Measurements from ENCODE around the gene MED22. TPM values are rescaled to one million over a fixed set of nuclear protein-coding genes. Genes with fewer than 3 reads are reported as not detected.

The MED22 gene
- polyA plus RNA-seq, 1 donor (not counting 4 experiments of a cell fraction or from before 2014, with no cell fraction given), result 15.9 TPM

DNA sequence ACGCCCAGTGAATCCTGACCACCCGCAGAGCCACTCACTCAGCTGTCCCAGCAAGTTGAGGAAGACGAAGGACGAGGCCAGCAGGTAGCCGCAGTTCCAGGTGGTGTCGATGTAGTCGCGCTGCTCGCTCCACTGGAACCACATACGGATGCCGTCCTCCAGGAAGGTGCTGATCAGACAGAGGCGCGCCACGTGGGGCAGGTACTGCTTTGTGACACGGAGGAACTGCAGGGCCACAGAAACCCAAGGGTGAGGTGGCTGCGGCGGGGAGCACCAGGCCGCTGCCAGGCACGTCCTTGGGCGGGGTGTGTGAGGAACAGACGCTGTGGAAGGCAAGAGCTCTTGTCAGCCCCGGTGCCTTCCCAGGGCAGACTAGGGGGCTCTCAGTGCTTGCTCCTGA lies 19.3 kb upstream of the MED22 start:
- H3K4me3 ChIP-seq (ENCODE audit: control insufficient read depth in 2 of 3, extremely low read depth in 1 of 3, insufficient read depth in 2 of 3, low read depth in 1 of 3, low read length in 3 of 3), result no peak overlapping the region
- dilution Hi-C loops (cut with MboI; ENCODE audit: extremely low pct_ligation_motif_present, low sequenced_read_pairs), result no loop called here
- no peaks in the 10 kb centered on the region for H3K27me3 ChIP-seq (ENCODE audit: control insufficient read depth, extremely low read depth, insufficient read depth, low read length)
- H3K4me1 ChIP-seq (ENCODE audit: control insufficient read depth, extremely low read depth, insufficient read depth, low read length), result peaks cover 75% of the 10 kb centered on the region
- H4K20me1 ChIP-seq (ENCODE audit: control insufficient read depth, extremely low read depth, insufficient read depth, low read length), result peaks cover 57% of the 10 kb centered on the region
- peaks cover 68% of the 10 kb centered on the region for H3K79me2 ChIP-seq (ENCODE audit: control insufficient read depth, insufficient read depth, low read length)
- no peak overlapping the region for H3K9ac ChIP-seq (ENCODE audit: control insufficient read depth, extremely low read depth, insufficient read depth, low read length)
- H3K27ac ChIP-seq (ENCODE audit: control insufficient read depth, insufficient read depth, low read length), result no peak overlapping the region
- no peak overlapping the region for H2AFZ ChIP-seq (ENCODE audit: control insufficient read depth, low read length)
- DNase-seq (ENCODE audit: low read depth, low spot score), result no peak
- H3K4me2 ChIP-seq (ENCODE audit: control insufficient read depth, extremely low read depth, insufficient read depth, low read depth, low read length), result no peak overlapping the region
- TF ChIP-seq EZH2 (IDR thresholded peaks at IDR 0.05; ENCODE audit: low read length), result no peak
- TF ChIP-seq, protein P1, sequence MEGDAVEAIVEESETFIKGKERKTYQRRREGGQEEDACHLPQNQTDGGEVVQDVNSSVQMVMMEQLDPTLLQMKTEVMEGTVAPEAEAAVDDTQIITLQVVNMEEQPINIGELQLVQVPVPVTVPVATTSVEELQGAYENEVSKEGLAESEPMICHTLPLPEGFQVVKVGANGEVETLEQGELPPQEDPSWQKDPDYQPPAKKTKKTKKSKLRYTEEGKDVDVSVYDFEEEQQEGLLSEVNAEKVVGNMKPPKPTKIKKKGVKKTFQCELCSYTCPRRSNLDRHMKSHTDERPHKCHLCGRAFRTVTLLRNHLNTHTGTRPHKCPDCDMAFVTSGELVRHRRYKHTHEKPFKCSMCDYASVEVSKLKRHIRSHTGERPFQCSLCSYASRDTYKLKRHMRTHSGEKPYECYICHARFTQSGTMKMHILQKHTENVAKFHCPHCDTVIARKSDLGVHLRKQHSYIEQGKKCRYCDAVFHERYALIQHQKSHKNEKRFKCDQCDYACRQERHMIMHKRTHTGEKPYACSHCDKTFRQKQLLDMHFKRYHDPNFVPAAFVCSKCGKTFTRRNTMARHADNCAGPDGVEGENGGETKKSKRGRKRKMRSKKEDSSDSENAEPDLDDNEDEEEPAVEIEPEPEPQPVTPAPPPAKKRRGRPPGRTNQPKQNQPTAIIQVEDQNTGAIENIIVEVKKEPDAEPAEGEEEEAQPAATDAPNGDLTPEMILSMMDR (optimal IDR thresholded peaks at IDR 0.05 in 1 of 3, IDR thresholded peaks at IDR 0.05 in 1 of 3, conservative IDR thresholded peaks at IDR 0.05 in 1 of 3; ENCODE audit: extremely low read depth in 1 of 3, insufficient read depth in 2 of 3, low read length in 3 of 3), result no peak
- peaks cover 6% of the 10 kb centered on the region for H3K9me1 ChIP-seq (ENCODE audit: control insufficient read depth, extremely low read depth, insufficient read depth, low read length)
- no peaks in the 10 kb centered on the region for H3K9me3 ChIP-seq (ENCODE audit: control insufficient read depth, low read depth, low read length)
- no peak for FAIRE-seq
- H3K36me3 ChIP-seq (ENCODE audit: control insufficient read depth in 2 of 2, extremely low read depth in 1 of 2, insufficient read depth in 2 of 2, low read length in 2 of 2), result peaks cover 41 to 58% of the 10 kb centered on the region in 2 experiments

DNA sequence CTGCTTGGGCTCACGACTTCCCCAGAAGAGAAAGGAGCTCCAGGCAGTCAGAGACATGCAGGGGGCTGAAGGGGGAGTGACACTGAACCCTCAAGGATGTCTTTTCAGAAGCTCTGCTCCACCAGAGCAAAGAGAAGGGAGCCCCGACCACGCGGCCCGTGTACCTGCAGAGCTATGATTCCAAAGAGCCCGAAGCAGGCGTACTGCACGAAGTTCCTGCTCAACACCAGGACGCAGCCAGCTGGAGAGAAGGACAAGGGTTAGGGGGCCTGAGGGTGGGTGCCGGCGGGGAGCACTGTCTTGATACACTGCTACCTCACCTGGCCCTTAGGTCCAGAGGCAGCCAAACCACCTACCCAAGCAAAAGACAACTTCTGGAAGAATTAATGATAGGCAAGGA lies 18.5 kb upstream of the MED22 start:
- Histone ChIP-seq H3K4me2 (ENCODE audit: control insufficient read depth, extremely low read depth, insufficient read depth, low read depth, low read length) (no peak overlapping the region), H2AFZ (ENCODE audit: control insufficient read depth, low read length) (no peak overlapping the region), H3K27ac (ENCODE audit: control insufficient read depth, insufficient read depth, low read length) (no peak overlapping the region), H3K36me3 (ENCODE audit: control insufficient read depth in 2 of 2, extremely low read depth in 1 of 2, insufficient read depth in 2 of 2, low read length in 2 of 2) (peaks cover 45 to 60% of the 10 kb centered on the region in 2 experiments), H3K9ac (ENCODE audit: control insufficient read depth, extremely low read depth, insufficient read depth, low read length) (no peak overlapping the region), H3K27me3 (ENCODE audit: control insufficient read depth, extremely low read depth, insufficient read depth, low read length) (no peaks in the 10 kb centered on the region), H4K20me1 (ENCODE audit: control insufficient read depth, extremely low read depth, insufficient read depth, low read length) (peaks cover 50% of the 10 kb centered on the region), H3K79me2 (ENCODE audit: control insufficient read depth, insufficient read depth, low read length) (peaks cover 60% of the 10 kb centered on the region), H3K9me1 (ENCODE audit: control insufficient read depth, extremely low read depth, insufficient read depth, low read length) (no peaks in the 10 kb centered on the region), H3K4me3 (ENCODE audit: control insufficient read depth in 2 of 3, extremely low read depth in 1 of 3, insufficient read depth in 2 of 3, low read depth in 1 of 3, low read length in 3 of 3) (no peak overlapping the region), H3K9me3 (ENCODE audit: control insufficient read depth, low read depth, low read length) (no peaks in the 10 kb centered on the region), H3K4me1 (ENCODE audit: control insufficient read depth, extremely low read depth, insufficient read depth, low read length) (peaks cover 74% of the 10 kb centered on the region)
- FAIRE-seq, result no peak
- TF ChIP-seq, protein P1 (optimal IDR thresholded peaks at IDR 0.05 in 1 of 3, IDR thresholded peaks at IDR 0.05 in 1 of 3, conservative IDR thresholded peaks at IDR 0.05 in 1 of 3; ENCODE audit: extremely low read depth in 1 of 3, insufficient read depth in 2 of 3, low read length in 3 of 3), result no peak
- no peak for TF ChIP-seq EZH2 (IDR thresholded peaks at IDR 0.05; ENCODE audit: low read length)
- dilution Hi-C loops (cut with MboI; ENCODE audit: extremely low pct_ligation_motif_present, low sequenced_read_pairs), result no loop called here
- DNase-seq (ENCODE audit: low read depth, low spot score), result no peak
